GM12872 (cell line): Measurements from ENCODE around the gene METRN.

Experiments used
- CTCF ChIP-seq: IDR thresholded peaks from 3 replicates; pipeline ENCODE4 v1.5.1; 2011; ENCODE audit warnings: low read depth, mild to moderate bottlenecking, low read length, moderate library complexity; ENCODE audit not compliant: insufficient read depth

METRN gene

DNA sequence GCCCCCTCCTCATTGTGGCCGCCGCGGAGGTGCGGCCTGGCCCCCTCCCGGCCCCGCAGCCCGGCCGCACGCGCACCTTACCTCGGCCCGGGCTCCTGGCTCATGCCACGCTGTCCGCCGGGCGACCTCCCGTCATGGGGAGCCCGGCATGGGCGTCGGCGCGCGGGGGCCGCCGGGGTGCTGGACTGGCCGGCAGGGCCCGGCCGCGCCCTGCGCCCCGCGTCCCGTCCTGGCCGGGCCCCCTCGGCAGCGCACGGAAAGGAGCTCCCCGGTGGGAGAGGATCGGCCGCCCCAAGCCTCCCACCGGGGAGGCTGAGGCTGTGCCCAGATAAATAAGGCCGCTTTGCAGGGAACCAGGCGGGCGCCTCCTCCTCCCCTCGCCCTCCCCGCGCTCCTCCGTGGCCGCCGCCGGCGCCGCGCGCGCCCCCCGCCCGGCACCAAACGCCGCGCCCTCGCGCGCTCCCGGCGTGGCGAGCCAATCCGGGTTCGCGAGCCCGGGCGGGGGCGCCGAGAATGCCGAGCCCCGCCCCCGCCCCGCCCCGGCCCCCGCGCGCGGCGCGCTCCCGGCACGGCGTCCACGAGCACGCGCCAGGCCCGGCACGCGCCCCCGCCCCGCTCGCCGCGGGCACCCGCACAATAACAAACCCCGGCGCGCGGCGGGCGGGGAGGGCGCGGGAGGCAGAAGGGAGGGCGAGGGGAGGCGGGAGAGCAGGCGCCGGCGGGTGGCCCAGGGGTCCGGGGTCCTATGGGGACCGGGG, 9.3 kb upstream of the METRN start, which contains the start of gene FBXL16:
FBXL16 (minus strand) TSS at position 371 of the 758 bp plus-strand sequence. CDS start 8,396 bp downstream, outside the sequence.
- TF ChIP-seq CTCF: no peak

GRCh38 chr16:706189-707061, 8.5 kb upstream of the METRN start:
- TF ChIP-seq CTCF: no peak

GRCh38 chr16:707062-707538, 7.8 kb upstream of the METRN start:
- TF ChIP-seq CTCF: no peak

DNA sequence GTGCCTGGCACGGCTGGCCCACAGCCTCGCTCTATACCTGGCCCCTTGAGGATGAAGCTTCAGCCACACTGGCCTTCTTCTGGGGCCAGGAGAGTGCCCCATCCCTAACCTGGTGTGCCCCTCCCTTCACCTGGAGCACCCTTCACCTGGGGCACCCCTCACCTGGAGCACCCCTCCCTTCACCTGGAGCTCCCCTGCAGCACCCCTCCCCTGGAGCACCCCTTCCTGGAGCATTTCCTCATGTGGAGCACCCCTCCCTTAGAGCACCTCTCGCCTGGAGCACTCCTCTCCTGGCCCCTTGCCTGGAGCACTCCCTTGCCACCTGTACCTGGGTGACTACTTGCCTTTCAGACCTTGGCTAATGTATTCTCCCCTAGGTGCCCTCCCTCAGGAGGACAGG, 6.9 kb upstream of the METRN start:
- TF ChIP-seq CTCF: no peak

GRCh38 chr16:708959-709358, 6.0 kb upstream of the METRN start:
- TF ChIP-seq CTCF: no peak

GRCh38 chr16:709566-710499, 5.1 kb upstream of the METRN start:
- TF ChIP-seq CTCF: no peak
